ENCODE measurements around the gene ETV3.

DNA sequence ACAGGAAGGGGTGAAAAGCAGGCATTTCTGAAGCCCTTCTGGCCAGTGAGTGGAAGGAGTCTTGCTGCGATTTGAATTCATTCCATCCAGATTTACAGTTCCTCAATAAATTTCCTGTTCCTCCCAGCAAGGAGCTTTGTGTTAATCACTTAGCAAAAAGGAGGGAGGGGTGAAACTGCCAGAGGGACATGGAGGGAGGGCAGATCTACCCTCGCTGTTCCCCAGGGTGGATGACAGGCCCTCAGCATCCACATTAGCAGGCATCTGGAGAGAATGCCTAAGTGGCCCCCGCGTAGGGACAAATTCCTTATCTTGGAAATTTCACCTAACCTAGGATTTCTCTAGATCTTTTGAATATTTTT, 1.2 kb downstream of the ETV3 start:
- TF ChIP-seq CTCF (IDR thresholded peaks at IDR 0.05): no peak
- TF ChIP-seq POLR2A (IDR thresholded peaks at IDR 0.05): no peak
- TF ChIP-seq EP300 (IDR thresholded peaks at IDR 0.05): no peak
- TF ChIP-seq POLR2AphosphoS5 (IDR thresholded peaks at IDR 0.05): no peak

Measured in gastroesophageal sphincter (tissue), 3 donors.